Measurements from ENCODE around the gene DRGX.

- no peak for TF ChIP-seq EZH2phosphoT487 (IDR thresholded peaks at IDR 0.05; ENCODE audit: insufficient read depth, low read depth)
- no peak for TF ChIP-seq EZH2 (IDR thresholded peaks at IDR 0.05; ENCODE audit: insufficient read depth, poor library complexity, severe bottlenecking)
Observed at GRCh38 chr10:49354593-49354992, 41.3 kb downstream of the DRGX start.

Data from GM23248 (cell line).